Heart right ventricle (tissue), 16 donors: ENCODE results near the gene MFAP3. TPM values are rescaled to one million over a fixed set of nuclear protein-coding genes. Genes with fewer than 3 reads are reported as not detected.
A peak's percentile ranks its signal among the peaks of the same experiment; 100 is the strongest.

ENCODE experiments used
- ATAC-seq, 8 donors: fragments of 200-7000 bp; cut with Tn5 transposase; one replicate each; pipeline ENCODE4 v1.9.1; 2020; ENCODE audit warnings: mild to moderate bottlenecking in 8 of 8, moderate library complexity in 8 of 8, moderate number of reproducible peaks in 1 of 8
- DNase-seq, 2 donors: peaks; one replicate each; pipeline ENCODE4 v3.0.0-alpha.2; 2020
- H3K27ac ChIP-seq, 10 donors: fragments of 200-600 bp; sonication (generic) in 2 of 10; one replicate each; pipeline versions ENCODE4 v1.5.0 to v1.8.0; 2020 to 2022; ENCODE audit warnings: mild to moderate bottlenecking in 3 of 10
- H3K27me3 ChIP-seq, 7 donors: fragments of 200-600 bp; one replicate each; pipeline ENCODE4 v1.8.0; 2021 to 2022; ENCODE audit warnings: mild to moderate bottlenecking in 2 of 7
- H3K36me3 ChIP-seq, 9 donors: fragments of 200-600 bp; sonication (generic) in 1 of 9; one replicate each; pipeline versions ENCODE4 v1.5.0 to v1.8.0; 2020 to 2022; ENCODE audit warnings: mild to moderate bottlenecking in 2 of 9
- H3K4me1 ChIP-seq, 9 donors: fragments of 200-600 bp; sonication (generic) in 1 of 9; one replicate each; pipeline versions ENCODE4 v1.5.0 to v1.8.0; 2020 to 2022; ENCODE audit warnings: mild to moderate bottlenecking in 4 of 9
- H3K4me3 ChIP-seq, 10 donors: fragments of 200-600 bp; sonication (generic) in 2 of 10; one replicate each; pipeline versions ENCODE4 v1.5.0 to v1.8.0; 2020 to 2022; ENCODE audit warnings: mild to moderate bottlenecking in 7 of 10, moderate library complexity in 2 of 10
- H3K9me3 ChIP-seq, 11 donors: fragments of 200-600 bp in 10 of 11; sonication (generic) in 2 of 11; one replicate each; pipeline versions ENCODE4 v1.5.0 to v1.8.0; 2013 to 2022; ENCODE audit warnings: mild to moderate bottlenecking in 2 of 11, control low read depth in 1 of 11, moderate library complexity in 1 of 11
- CTCF ChIP-seq, 9 donors: fragments of 200-600 bp; sonication (generic) in 2 of 9; IDR thresholded peaks; one replicate each; pipeline versions ENCODE4 v1.5.0 to v1.8.0; 2021 to 2022; ENCODE audit warnings: antibody characterized with exemption in 9 of 9, mild to moderate bottlenecking in 5 of 9, moderate library complexity in 1 of 9
- WGBS, 2 donors: extraction: QIAGEN DNeasy Blood & Tissue Kit; methylation state at CpG; one replicate each; pipeline ENCODE4 v1.1.7; 2013; ENCODE audit warnings: inconsistent platforms in 1 of 2; 5-methylcytosine and 5-hydroxymethylcytosine counted together
- intact Hi-C, 10 donors: fragments of 100-400 bp; cut with DNase I; formaldehyde crosslinking; loops; one replicate each; pipeline versions ENCODE4 v1.11.1 to v1.14.2; 2022
- polyA plus RNA-seq, 2 donors: library from polyadenylated mRNA; stranded (reverse); fragments of 200-250 nt; gene quantifications; one replicate each; pipeline ENCODE4 v1.2.3, GENCODE V29; 2013
- total RNA-seq, 10 donors: library from RNA; stranded (reverse); fragmentation: NEBNext Ultra II Directional in 3 of 10; extraction: Animal tissue kit (Norgen Biotek cat#: 25700) in 3 of 10; gene quantifications; one replicate each; pipeline versions ENCODE4 v1.2.1 to v1.2.4, GENCODE V29; 2021 to 2023
- donor health status: Arrhythmogenic right ventricular cardiomyopathy.
- donor health status: ischemic (EF 13 %, LVEDD 7.1; RV severe dilation, severe dysfunction).
- donor health status: healthy with polysubstance abuse.
- donor health status: DM: no; HTN: yes; CAD: no.
- donor health status: DM: no; HTN: no; CAD: no.
- donor health status: ischemic (EF 25% LVEDD 6.9; RV normal size, moderate dysfunction).
- donor health status: ischemic (EF 25% LVEDD 5.7; RV mildly dilated, moderate dysfunction).
- donor health status: healthy.
- donor health status: DM: yes; HTN: yes; CAD: no.
- donor health status: Ischemic cardiomyopathy.
- donor health status: ischemic (EF 35%, LVEDD 5.7; RV mildly dilated, moderate dysfunction).
- donor health status: nonischemic (EF 11% LVEDD 7.7; RV severe dilation, severe dysfunction).
- donor health status: DM: yes; HTN: yes; CAD: no.
- donor health status: PGD.
- donor health status: ischemic (EF 29% LVEDD 5.4; RV normal size, mild dysfunction).
- donor health status: nonischemic (EF 23%, LVEDD 6.1; RV moderate dilation, normal function).

The MFAP3 gene
- total and polyA plus RNA-seq, 12 donors, result 2.7 to 44.3 (median 32.2) TPM

GRCh38 chr5:153999995-154000394 is 38.8 kb upstream of the MFAP3 start:
- no peak for TF ChIP-seq CTCF (IDR thresholded peaks at IDR 0.05)
- H3K27ac ChIP-seq, result peak overlapping the region in 1 of 10 donors; percentile 81
- 98% methylated on average over 3 of the region's 3 CpGs for WGBS, 2 donors
- no peak for ATAC-seq
- no peaks in the 10 kb centered on the region for H3K27me3 ChIP-seq
- intact Hi-C loops, result loop anchor here in 4 of 10 donors (5.0 kb wide), 2 partner anchors 37 to 42 kb away; partner anchors contain the start of genes FAM114A2 (in 3 of the 4) and MFAP3 (in 3 of the 4)
- peaks cover 0 to 9% (median 0%) of the 10 kb centered on the region in 11 donors for H3K9me3 ChIP-seq
- H3K36me3 ChIP-seq, result peaks cover 0 to 72% (median 13%) of the 10 kb centered on the region in 9 donors
- H3K4me3 ChIP-seq, result no peak overlapping the region
- H3K4me1 ChIP-seq, result peaks cover 0 to 23% (median 18%) of the 10 kb centered on the region in 9 donors
- no peak for DNase-seq

- H3K36me3 ChIP-seq, result peaks cover 0 to 65% (median 13%) of the 10 kb centered on the region in 9 donors
Observed at GRCh38 chr5:154000703-154001102, 38.1 kb upstream of the MFAP3 start.

GRCh38 chr5:154002093-154002492 is 36.7 kb upstream of the MFAP3 start:
- peak overlapping the region in 1 of 10 donors; percentile 21 for H3K4me3 ChIP-seq
- ATAC-seq (peak; percentile 85 to 97 (median 94)), DNase-seq (peak in 1 of 2 donors; percentile 80)
- intact Hi-C loops, result loop anchor here in 3 of 10 donors (5.0 kb wide), 1 partner anchor 35 kb away; the partner anchor contains the start of genes FAM114A2 (in 3 of the 3) and MFAP3 (in 3 of the 3)
- peaks cover 0 to 9% (median 0%) of the 10 kb centered on the region in 11 donors for H3K9me3 ChIP-seq
- H3K4me1 ChIP-seq, result peaks cover 0 to 27% (median 18%) of the 10 kb centered on the region in 9 donors
- peak overlapping the region; percentile 60 to 93 (median 82) for H3K27ac ChIP-seq
- H3K27me3 ChIP-seq, result no peaks in the 10 kb centered on the region
- WGBS, 2 donors, result 33 to 47% methylated on average over 4 of the region's 4 CpGs
- no peak for TF ChIP-seq CTCF (IDR thresholded peaks at IDR 0.05)
- H3K36me3 ChIP-seq, result peaks cover 0 to 52% (median 11%) of the 10 kb centered on the region in 9 donors

More at GRCh38 chr5:154000703-154001102, 38.1 kb upstream of the MFAP3 start:
- ATAC-seq (no peak), DNase-seq (no peak)
- peaks cover 0 to 9% (median 0%) of the 10 kb centered on the region in 11 donors for H3K9me3 ChIP-seq
- peaks cover 0 to 23% (median 18%) of the 10 kb centered on the region in 9 donors for H3K4me1 ChIP-seq
- no peak for TF ChIP-seq CTCF (IDR thresholded peaks at IDR 0.05)
- intact Hi-C loops, result loop anchor here in 3 of 10 donors (5.0 kb wide), 1 partner anchor 37 kb away; the partner anchor contains the start of genes FAM114A2 (in 3 of the 3) and MFAP3 (in 3 of the 3)
- H3K4me3 ChIP-seq, result no peak overlapping the region
- H3K27ac ChIP-seq, result peak overlapping the region in 7 of 10 donors; percentile 75 to 93 (median 81)
- no peaks in the 10 kb centered on the region for H3K27me3 ChIP-seq

GRCh38 chr5:154002511-154003020 is 36.2 kb upstream of the MFAP3 start:
- no peak for TF ChIP-seq CTCF (IDR thresholded peaks at IDR 0.05)
- Histone ChIP-seq H3K27me3 (no peaks in the 10 kb centered on the region), H3K4me1 (peaks cover 0 to 27% (median 18%) of the 10 kb centered on the region in 9 donors), H3K36me3 (peaks cover 0 to 47% (median 10%) of the 10 kb centered on the region in 9 donors), H3K27ac (peak overlapping the region; percentile 60 to 93 (median 82)), H3K4me3 (peak overlapping the region in 1 of 10 donors; percentile 21), H3K9me3 (peaks cover 0 to 9% (median 0%) of the 10 kb centered on the region in 11 donors)
- intact Hi-C loops, result loop anchor here in 3 of 10 donors (5.0 kb wide), 1 partner anchor 35 kb away; the partner anchor contains the start of genes FAM114A2 (in 3 of the 3) and MFAP3 (in 3 of the 3)
- ATAC-seq (peak in 4 of 8 donors; percentile 20 to 32 (median 30)), DNase-seq (no peak)
- WGBS, 2 donors, result 45 to 59% methylated on average over 7 of the region's 7 CpGs
